IPS DF 4.7 (cell line): ENCODE results near the gene UBE2Z.

Experiments used
- DNase-seq: peaks from one replicate; pipeline ENCODE4 v3.0.0-alpha.2; 2013; ENCODE audit warnings: low spot score; ENCODE audit errors: extremely low read depth

The UBE2Z gene

GRCh38 chr17:48954300-48954755 lies 46.1 kb downstream of the UBE2Z start:
- no peak for DNase-seq

GRCh38 chr17:48960834-48961515 lies 52.8 kb downstream of the UBE2Z start:
- DNase-seq: no peak

GRCh38 chr17:48961516-48962233 lies 53.5 kb downstream of the UBE2Z start:
- DNase-seq: no peak

- no peak for DNase-seq
Observed at GRCh38 chr17:48970224-48970623, 62.0 kb downstream of the UBE2Z start.

- DNase-seq: no peak
Observed at GRCh38 chr17:48970865-48971687, 62.9 kb downstream of the UBE2Z start.

- DNase-seq: no peak
Observed at GRCh38 chr17:48972749-48973097, 64.5 kb downstream of the UBE2Z start.

GRCh38 chr17:48973806-48974205 lies 65.6 kb downstream of the UBE2Z start:
- no peak for DNase-seq
